SJCRH30 (cell line): ENCODE data around the gene DDI1. TPM values are rescaled to one million over a fixed set of nuclear protein-coding genes. Genes with fewer than 3 reads are reported as not detected.

Source experiments
- DNase-seq, 2 experiments: peaks; one replicate each; pipeline ENCODE4 v3.0.0-alpha.2; 2015 to 2020
- H3K27ac ChIP-seq: fragments of 250-450 bp; sonication (Bioruptor Pico); 2 replicates; pipeline ENCODE4 v1.5.1; 2020; ENCODE audit warnings: mild to moderate bottlenecking, moderate library complexity
- H3K27me3 ChIP-seq: fragments of 250-450 bp; sonication (Bioruptor Pico); 2 replicates; pipeline ENCODE4 v1.5.1; 2020; ENCODE audit warnings: mild to moderate bottlenecking, moderate library complexity
- H3K36me3 ChIP-seq: fragments of 250-450 bp; sonication (Bioruptor Pico); 2 replicates; pipeline ENCODE4 v1.5.1; 2020; ENCODE audit warnings: mild to moderate bottlenecking, moderate library complexity
- H3K4me1 ChIP-seq: fragments of 250-450 bp; sonication (Bioruptor Pico); 2 replicates; pipeline ENCODE4 v1.5.1; 2020; ENCODE audit warnings: mild to moderate bottlenecking, moderate library complexity
- H3K4me3 ChIP-seq: fragments of 250-450 bp; sonication (Bioruptor Pico); 2 replicates; pipeline ENCODE4 v1.5.1; 2020; ENCODE audit warnings: mild to moderate bottlenecking, moderate library complexity
- H3K9me3 ChIP-seq: fragments of 250-450 bp; sonication (Bioruptor Pico); replicated peaks from 2 replicates; pipeline ENCODE4 v1.5.1; 2020; ENCODE audit warnings: mild to moderate bottlenecking, moderate library complexity
- total RNA-seq: library from RNA; depleted of rRNA; stranded (reverse); fragments of >200 nt; shearing (Covaris generic); gene quantifications from 2 replicates; pipeline ENCODE4 v1.2.3, GENCODE V29; 2014; rRNA removed

DDI1 gene
- total RNA-seq, result 0.10 TPM in 1 of 2 replicates, not detected in the other

DNA sequence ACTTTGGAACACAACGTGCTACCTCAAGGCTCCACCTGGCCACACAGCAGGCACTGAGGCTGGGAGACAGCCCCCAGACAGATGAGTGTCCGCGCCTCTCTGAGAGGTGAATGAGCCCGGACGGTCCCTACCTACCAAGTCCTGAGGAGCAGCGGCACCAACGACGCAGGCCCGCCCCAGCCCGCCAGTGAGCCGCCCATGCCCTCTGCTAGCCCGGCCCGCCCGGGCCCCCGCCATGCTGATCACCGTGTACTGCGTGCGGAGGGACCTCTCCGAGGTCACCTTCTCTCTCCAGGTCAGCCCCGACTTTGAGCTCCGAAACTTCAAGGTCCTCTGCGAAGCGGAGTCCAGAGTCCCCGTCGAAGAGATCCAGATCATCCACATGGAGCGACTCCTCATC, at the start of gene DDI1:
TSS of gene DDI1 (plus strand) at position 53 of the 400 bp plus-strand sequence. CDS start at position 236, 183 bp downstream.
- DNase-seq, result no peak
- Histone ChIP-seq H3K36me3 (no peaks in the 10 kb centered on the region), H3K4me1 (no peaks in the 10 kb centered on the region), H3K27me3 (no peaks in the 10 kb centered on the region), H3K4me3 (no peak within 1 kb of the TSS), H3K9me3 (no peaks in the 10 kb centered on the region), H3K27ac (no peak within 1 kb of the TSS)

DNA sequence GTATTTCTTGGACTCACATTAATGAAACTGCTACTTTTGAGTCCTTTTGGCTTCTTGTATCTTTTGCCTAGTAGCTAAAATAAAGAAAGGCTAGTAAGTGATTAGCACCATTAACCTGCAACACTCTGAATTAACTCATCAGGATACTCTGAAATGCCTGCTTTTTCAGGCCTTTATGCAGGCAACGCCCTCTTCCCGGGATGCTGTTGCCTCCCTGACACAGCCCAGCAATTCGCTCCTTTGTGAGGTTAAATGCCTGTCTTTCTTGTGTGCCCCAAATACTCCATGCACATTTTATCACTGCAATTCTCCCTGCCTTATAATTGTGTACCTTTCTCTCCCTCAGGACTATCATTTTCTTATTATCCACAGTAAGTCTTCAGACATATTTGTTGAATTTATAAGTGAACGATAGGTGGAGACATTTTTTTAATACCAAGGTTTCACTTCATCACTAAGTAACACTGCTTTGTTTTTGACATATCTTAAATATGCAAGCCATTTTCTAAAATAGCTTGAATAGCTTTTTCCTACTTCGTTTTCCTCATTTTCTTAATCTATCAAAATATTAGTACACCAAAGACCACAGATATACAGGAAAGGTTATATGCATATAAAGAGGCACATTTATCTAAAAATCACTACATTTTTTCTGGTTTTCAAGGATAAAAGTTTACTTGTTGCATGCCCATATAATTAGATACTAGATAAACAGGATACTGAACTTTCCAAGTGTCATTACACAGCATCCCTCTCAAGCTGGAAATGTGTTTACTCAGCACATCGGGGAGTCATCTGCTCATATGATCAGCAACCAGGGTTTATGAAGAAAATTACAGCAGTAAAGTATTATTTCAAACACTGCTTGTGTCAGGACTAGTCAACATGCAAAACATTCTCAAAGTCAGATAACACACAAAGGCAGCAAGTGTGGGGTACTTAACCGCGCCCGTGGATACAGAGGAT, 48.5 kb upstream of the DDI1 start:
- no peaks in the 10 kb centered on the region for H3K4me1 ChIP-seq

DNA sequence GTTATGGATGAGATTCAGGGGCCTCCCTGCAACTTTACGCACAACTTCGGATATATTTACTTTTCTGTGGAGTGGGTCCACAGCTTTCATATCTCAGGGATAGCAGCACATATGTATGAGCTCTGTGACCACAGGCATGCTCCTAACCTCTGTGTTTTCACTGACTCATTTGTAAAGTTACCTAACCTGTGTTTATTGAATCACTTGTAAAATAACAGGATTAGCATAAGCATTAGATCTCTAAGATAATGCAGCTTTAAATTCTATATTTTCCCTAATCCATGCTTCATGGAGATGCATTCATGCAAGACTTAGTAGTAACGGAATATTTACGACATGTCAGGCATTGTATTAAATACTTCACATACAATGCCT, 47.9 kb upstream of the DDI1 start:
- no peak overlapping the region for H3K27ac ChIP-seq
- DNase-seq, result no peak

More for the DNA sequence above, 48.5 kb upstream of the DDI1 start:
- no peak overlapping the region for H3K4me3 ChIP-seq
- H3K36me3 ChIP-seq, result no peaks in the 10 kb centered on the region
- no peaks in the 10 kb centered on the region for H3K9me3 ChIP-seq
- no peak for DNase-seq
- H3K27me3 ChIP-seq, result no peaks in the 10 kb centered on the region
- H3K27ac ChIP-seq, result no peak overlapping the region

DNA sequence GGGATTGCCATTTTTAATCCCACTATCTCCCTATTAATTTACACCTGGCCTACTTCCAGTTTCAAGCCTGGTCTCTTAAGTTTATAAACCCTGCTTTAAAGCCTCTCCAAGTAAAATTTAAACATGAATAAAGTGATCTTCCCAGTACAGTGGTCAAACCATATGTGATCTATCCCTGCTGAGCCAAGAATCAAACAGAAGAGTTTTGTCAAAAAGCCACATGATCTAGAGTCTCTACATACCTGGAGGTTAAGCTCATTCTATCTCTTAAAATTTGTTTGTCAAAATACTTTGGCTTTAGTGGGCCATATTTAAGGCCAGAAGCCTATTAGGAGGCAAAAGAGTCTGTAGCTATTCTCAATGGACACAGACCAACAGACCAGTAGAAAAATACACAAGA, 42.9 kb upstream of the DDI1 start:
- no peak overlapping the region for H3K27ac ChIP-seq
- no peaks in the 10 kb centered on the region for H3K9me3 ChIP-seq
- H3K4me1 ChIP-seq, result 0 out of 2 replicates have a peak, but pooled peaks cover 3% of the 10 kb centered on the region
- no peaks in the 10 kb centered on the region for H3K36me3 ChIP-seq
- no peaks in the 10 kb centered on the region for H3K27me3 ChIP-seq
- DNase-seq, result no peak
- H3K4me3 ChIP-seq, result no peak overlapping the region

More for the DNA sequence above, 47.9 kb upstream of the DDI1 start:
- no peaks in the 10 kb centered on the region for H3K36me3 ChIP-seq
- H3K4me1 ChIP-seq, result no peaks in the 10 kb centered on the region
- H3K27me3 ChIP-seq, result no peaks in the 10 kb centered on the region
- H3K9me3 ChIP-seq, result no peaks in the 10 kb centered on the region
- no peak overlapping the region for H3K4me3 ChIP-seq

DNA sequence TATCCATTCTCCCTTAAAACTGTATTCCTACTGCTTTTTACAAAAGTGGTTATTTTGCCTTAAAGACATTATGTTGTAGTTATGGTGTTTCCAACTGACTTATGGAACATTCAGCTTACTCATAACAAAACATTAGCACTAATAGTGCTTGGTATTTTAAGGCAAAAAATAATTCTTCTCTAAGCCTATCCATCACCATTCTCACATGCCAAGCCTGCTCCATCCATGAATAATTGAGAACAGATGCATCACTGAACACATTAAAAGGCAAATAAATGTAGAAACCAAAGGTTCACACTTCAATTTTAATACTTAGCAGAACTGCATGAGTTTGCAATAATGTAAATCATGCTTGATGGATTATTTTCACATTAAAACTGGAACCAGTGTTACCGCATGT, 42.3 kb upstream of the DDI1 start:
- Histone ChIP-seq H3K36me3 (no peaks in the 10 kb centered on the region), H3K27me3 (no peaks in the 10 kb centered on the region)

DNA sequence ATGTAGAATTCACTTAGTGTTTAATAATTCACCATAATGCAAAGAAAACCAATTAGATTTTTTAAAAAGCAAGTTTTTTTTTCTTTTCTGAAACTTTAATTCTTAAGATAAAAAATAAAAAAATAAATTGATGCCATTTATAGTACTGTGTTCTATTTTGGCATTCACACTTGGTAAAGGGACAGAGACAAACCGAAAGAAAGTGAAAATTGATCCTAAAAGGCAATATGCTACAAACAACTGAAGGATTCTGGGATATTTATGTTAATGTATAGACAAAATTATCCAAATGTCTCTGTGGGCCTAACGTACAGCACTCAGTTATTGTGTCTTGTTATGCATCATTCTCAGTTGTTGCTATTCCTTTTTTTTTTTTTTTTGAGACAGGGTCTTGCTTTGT, 41.9 kb upstream of the DDI1 start:
- Histone ChIP-seq H3K9me3 (no peaks in the 10 kb centered on the region), H3K4me1 (0 out of 2 replicates have a peak, but pooled peaks cover 3% of the 10 kb centered on the region), H3K27ac (no peak overlapping the region), H3K27me3 (no peaks in the 10 kb centered on the region), H3K4me3 (no peak overlapping the region), H3K36me3 (no peaks in the 10 kb centered on the region)
- no peak for DNase-seq

More for the DNA sequence above, 42.3 kb upstream of the DDI1 start:
- Histone ChIP-seq H3K27ac (no peak overlapping the region), H3K4me3 (no peak overlapping the region), H3K9me3 (no peaks in the 10 kb centered on the region), H3K4me1 (0 out of 2 replicates have a peak, but pooled peaks cover 3% of the 10 kb centered on the region)
- no peak for DNase-seq

DNA sequence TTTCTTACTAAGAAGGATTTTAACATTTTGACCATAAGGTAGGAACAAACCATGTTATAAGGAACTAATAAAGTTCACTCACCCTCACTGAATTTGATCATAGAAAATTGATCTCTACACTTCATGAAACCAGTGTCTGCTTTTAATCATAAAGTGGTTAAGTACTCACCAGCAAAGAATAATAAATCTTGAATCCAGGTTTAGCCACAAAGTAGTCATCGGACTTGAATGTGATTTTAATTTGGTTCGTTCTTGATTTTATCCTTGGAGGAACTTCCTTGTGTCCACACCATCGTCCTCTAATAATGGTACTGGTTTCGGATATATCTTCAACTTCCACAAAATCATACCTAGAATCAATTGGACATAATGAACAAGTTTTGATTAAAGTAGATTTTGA, 40.5 kb upstream of the DDI1 start:
- no peaks in the 10 kb centered on the region for H3K9me3 ChIP-seq
- H3K27ac ChIP-seq, result no peak overlapping the region
- no peak overlapping the region for H3K4me3 ChIP-seq
- 0 out of 2 replicates have a peak, but pooled peaks cover 3% of the 10 kb centered on the region for H3K4me1 ChIP-seq
- no peaks in the 10 kb centered on the region for H3K27me3 ChIP-seq
- no peaks in the 10 kb centered on the region for H3K36me3 ChIP-seq
- DNase-seq, result no peak

DNA sequence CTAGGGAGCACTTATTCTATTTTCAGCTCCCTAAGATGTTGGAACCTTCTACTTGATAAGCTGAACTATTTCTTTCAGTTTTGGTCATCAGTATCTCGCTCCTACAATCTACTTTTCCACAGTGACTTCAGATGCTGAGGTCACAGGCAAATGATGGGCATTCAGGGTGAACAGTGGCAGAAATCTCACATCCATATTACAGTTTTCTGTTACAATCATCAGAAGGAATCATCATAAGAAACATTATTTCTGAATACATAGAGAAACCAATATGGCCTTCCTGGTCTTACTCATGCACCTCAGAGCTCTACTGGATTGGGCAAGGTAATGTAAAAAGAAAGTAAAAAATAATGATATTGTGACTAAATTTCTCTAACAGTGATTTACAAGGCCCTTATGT, 39.4 kb upstream of the DDI1 start:
- Histone ChIP-seq H3K27me3 (no peaks in the 10 kb centered on the region), H3K27ac (no peak overlapping the region), H3K36me3 (no peaks in the 10 kb centered on the region), H3K4me1 (0 out of 2 replicates have a peak, but pooled peaks cover 3% of the 10 kb centered on the region), H3K4me3 (no peak overlapping the region), H3K9me3 (no peaks in the 10 kb centered on the region)
- DNase-seq, result no peak

DNA sequence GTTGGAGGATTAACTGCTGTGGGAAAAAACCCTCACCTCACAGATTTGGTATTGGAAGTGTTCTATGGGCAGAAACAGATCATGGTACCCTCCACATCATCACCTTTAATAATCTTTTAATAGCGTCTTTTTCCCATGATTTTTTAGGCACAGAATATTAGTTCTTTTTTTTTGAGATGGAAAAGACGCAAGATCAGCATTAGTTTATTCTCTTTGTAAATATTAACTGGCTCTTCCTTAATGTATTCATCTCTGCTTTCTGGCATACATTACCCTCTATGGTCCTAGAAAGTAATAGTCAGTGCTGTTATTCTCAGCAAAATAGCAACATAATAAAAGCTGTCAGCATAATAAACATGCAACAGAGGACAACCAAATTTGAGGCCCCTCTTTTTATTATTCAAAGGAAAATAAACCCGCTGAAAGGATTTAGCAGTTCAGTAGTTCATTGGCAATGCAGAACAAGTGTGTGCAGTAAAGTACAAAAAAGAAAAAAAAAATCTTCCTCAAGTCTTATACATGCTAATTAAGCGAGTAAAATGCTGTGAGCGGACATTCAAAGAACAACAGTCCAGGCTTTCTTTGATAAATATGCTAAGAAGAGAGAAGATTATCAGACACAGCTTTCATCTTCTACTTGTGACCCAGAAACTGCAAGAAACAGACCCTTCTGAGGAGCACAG, 37.5 kb upstream of the DDI1 start:
- H3K4me1 ChIP-seq, result 0 out of 2 replicates have a peak, but pooled peaks cover 3% of the 10 kb centered on the region

DNA sequence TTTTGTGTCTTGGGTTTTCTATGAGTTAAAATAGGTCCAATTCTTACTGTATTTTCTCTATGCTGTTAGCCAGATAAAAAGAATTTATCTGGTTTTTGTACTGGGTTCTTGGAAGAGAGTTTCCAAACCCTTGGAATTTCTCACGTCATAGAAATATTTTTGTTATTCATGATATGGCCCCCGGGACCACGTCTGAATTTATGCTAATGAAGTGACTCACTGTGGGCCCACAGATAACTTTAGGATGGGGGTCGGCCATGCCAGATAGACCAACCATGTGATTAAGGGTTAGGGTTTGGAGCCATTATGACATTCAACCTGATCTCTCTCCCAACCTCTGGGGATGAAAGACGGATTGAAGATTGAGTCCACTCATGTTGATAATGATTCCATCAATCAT, 35.6 kb upstream of the DDI1 start:
- Histone ChIP-seq H3K27me3 (no peaks in the 10 kb centered on the region), H3K9me3 (no peaks in the 10 kb centered on the region), H3K4me1 (no peaks in the 10 kb centered on the region), H3K4me3 (no peak overlapping the region), H3K27ac (no peak overlapping the region), H3K36me3 (no peaks in the 10 kb centered on the region)
- no peak for DNase-seq

More for the DNA sequence above, 37.5 kb upstream of the DDI1 start:
- Histone ChIP-seq H3K4me3 (no peak overlapping the region), H3K27ac (no peak overlapping the region), H3K36me3 (no peaks in the 10 kb centered on the region), H3K9me3 (no peaks in the 10 kb centered on the region), H3K27me3 (no peaks in the 10 kb centered on the region)
- no peak for DNase-seq

DNA sequence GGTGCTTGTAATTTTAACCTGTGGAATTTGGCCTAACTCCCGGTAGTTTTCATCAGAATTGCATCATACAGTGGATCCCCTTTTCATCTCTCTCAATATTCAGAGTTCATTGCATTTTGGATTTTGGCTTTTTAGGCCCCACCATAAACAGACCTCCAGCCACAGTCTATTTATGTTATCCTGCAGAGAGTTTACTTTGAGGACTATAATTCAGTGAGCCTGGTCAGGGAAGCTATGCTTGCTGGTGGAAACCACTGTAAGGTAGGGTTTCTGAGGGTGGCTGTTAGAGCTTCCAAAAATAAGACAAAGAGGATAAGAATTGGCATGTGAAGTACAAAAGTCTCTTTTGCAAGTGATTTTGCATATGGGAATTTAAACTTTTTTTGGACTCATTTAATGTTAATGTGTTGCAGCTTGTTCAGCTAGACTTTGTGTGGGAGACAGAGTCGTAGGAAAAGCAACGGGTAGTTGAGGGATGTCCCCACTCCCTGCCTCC, 34.8 kb upstream of the DDI1 start:
- Histone ChIP-seq H3K4me1 (no peaks in the 10 kb centered on the region), H3K27me3 (no peaks in the 10 kb centered on the region), H3K9me3 (no peaks in the 10 kb centered on the region), H3K4me3 (no peak overlapping the region), H3K27ac (no peak overlapping the region), H3K36me3 (no peaks in the 10 kb centered on the region)
- no peak for DNase-seq

DNA sequence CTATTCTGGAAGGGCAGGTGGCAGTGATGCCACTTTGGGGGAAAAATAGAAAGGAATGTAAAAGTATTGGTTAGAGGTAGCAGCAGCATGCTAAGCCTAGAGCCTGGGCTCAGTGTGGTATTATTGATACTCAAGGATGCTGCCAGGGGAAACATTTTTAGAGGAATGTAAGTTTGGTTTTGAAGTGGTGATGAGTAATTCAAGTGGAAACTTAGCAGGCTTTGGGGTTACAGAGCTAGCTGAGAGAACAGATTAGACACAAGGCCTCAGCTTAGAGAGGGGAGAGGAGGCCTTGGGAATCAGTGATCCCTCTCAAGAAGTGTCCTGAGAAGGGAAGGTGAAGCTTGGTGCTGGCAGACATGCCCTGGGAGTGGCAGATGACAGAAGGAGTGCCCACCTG, 32.9 kb upstream of the DDI1 start:
- no peaks in the 10 kb centered on the region for H3K4me1 ChIP-seq
- no peaks in the 10 kb centered on the region for H3K27me3 ChIP-seq
- H3K36me3 ChIP-seq, result no peaks in the 10 kb centered on the region
- H3K27ac ChIP-seq, result no peak overlapping the region
- DNase-seq, result no peak
- H3K9me3 ChIP-seq, result no peaks in the 10 kb centered on the region
- H3K4me3 ChIP-seq, result no peak overlapping the region

DNA sequence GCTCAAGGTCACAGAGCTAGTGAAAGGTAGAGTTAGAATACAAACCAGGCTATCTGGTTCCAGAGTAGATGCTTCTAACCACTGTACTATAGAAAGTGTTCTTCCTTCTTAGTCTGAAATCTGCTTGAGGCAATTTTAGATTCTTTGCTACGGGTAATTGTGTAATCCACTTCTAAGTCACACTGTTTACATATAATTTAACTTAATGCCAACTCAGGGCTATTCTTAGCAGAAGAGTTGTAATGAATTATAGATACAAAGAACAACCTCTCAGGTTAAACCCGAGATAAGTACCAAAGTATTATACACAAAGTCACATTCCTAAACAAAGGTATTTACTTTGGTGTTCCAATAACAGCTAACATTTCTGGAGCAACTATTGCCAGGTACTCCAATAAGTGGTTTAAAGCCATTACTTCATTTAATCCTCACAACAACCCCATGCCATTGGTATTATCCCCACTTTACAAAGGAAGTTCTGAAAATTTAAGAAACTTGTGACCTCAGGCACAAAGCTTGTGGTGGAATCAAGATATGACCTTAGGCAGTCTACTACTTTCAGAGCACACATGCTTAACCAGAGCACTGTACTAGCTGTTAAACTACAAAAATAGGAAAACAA, 31.1 kb upstream of the DDI1 start:
- no peaks in the 10 kb centered on the region for H3K27me3 ChIP-seq
- no peak overlapping the region for H3K4me3 ChIP-seq
- no peak for DNase-seq
- no peak overlapping the region for H3K27ac ChIP-seq
- no peaks in the 10 kb centered on the region for H3K36me3 ChIP-seq
- no peaks in the 10 kb centered on the region for H3K4me1 ChIP-seq
- H3K9me3 ChIP-seq, result no peaks in the 10 kb centered on the region

DNA sequence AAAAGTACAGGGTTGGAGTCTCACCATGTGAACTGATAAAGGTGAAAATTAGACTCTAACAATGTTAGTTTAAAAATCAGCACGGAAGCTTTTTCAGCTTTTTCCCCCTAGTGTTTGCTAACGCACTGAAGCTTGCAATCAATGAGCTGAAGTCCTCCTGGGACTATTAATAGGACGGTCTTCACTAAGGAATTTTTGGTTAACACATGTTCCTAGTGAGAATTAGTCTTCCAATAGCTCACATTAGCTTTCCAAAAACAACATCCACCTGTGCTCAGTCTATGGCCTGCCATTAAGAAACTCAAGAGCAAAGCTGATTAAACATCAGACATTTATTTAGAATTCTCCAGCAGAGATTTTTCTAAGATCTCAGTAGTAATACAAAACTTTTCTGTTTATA, 26.7 kb upstream of the DDI1 start:
- Histone ChIP-seq H3K27me3 (no peaks in the 10 kb centered on the region), H3K36me3 (no peaks in the 10 kb centered on the region), H3K4me1 (no peaks in the 10 kb centered on the region), H3K4me3 (no peak overlapping the region), H3K27ac (no peak overlapping the region), H3K9me3 (no peaks in the 10 kb centered on the region)
- DNase-seq, result no peak

DNA sequence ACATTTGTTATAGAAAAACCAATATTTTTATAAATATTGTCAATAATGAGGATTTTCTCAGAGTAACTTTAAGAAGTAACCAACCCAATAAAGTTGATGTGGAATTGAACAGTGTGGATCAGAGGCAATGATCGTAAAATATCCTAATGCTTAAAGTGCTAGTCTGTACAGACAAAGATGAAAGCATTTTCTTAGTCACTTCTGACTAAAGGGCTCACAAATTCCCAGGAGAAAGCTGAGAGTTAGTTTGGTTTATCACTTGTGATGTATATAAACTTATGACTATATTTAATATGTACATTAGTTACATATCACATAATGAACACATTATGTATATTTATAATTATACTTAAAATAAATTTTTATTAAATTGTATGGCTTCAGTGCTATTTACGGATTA, 25.4 kb upstream of the DDI1 start:
- DNase-seq, result no peak
- H3K27me3 ChIP-seq, result no peaks in the 10 kb centered on the region
- H3K4me1 ChIP-seq, result no peaks in the 10 kb centered on the region
- H3K9me3 ChIP-seq, result no peaks in the 10 kb centered on the region
- H3K4me3 ChIP-seq, result no peak overlapping the region
- H3K36me3 ChIP-seq, result no peaks in the 10 kb centered on the region
- H3K27ac ChIP-seq, result no peak overlapping the region
